H1 (cell line): Measurements from ENCODE around the gene WDR27. TPM values are rescaled to one million over a fixed set of nuclear protein-coding genes. Genes with fewer than 3 reads are reported as not detected.

Source experiments
- ATF3 ChIP-seq: IDR thresholded peaks from 2 replicates; pipeline ENCODE4 v1.6.1; 2011; ENCODE audit warnings: low read depth, mild to moderate bottlenecking, low read length; ENCODE audit not compliant: insufficient read depth
- BRCA1 ChIP-seq: IDR thresholded peaks from 2 replicates; pipeline ENCODE4 v1.6.1; 2012; ENCODE audit warnings: low read depth, low read length, improper control_type of control experiment
- CBX8 ChIP-seq: fragments of 300-800, 300-1000 bp; sonication (generic); IDR thresholded peaks from 2 replicates; pipeline ENCODE4 v1.7.1; 2016; ENCODE audit warnings: low read depth, low read length, borderline replicate concordance
- CREB1 ChIP-seq: IDR thresholded peaks from 2 replicates; pipeline ENCODE4 v1.6.1; 2012; ENCODE audit warnings: inconsistent platforms
- EGR1 ChIP-seq: IDR thresholded peaks from 2 replicates; pipeline ENCODE4 v1.6.1; 2011; ENCODE audit warnings: low read depth, low read length, borderline replicate concordance
- EP300 ChIP-seq, 2 experiments: IDR thresholded peaks; 1 replicate in 1 of 2; 2 replicates in 1 of 2; pipeline ENCODE4 v1.6.1; 2011 to 2012; ENCODE audit warnings: low read depth in 2 of 2, low read length in 2 of 2, mild to moderate bottlenecking in 2 of 2, borderline replicate concordance in 1 of 2, inconsistent platforms in 1 of 2, moderate library complexity in 1 of 2
- FOSL1 ChIP-seq: IDR thresholded peaks from 2 replicates; pipeline ENCODE4 v1.6.1; 2011; ENCODE audit warnings: mild to moderate bottlenecking, low read depth, low read length, moderate library complexity; ENCODE audit not compliant: insufficient read depth
- HDAC2 ChIP-seq, 2 experiments: fragments of 300-600 bp in 1 of 2; sonication (generic) in 1 of 2; IDR thresholded peaks; 2 replicates each; pipeline ENCODE4 v1.6.1; 2011 to 2012; ENCODE audit warnings: low read depth in 2 of 2, low read length in 2 of 2, mild to moderate bottlenecking in 2 of 2, moderate library complexity in 2 of 2, borderline replicate concordance in 1 of 2, inconsistent platforms in 1 of 2
- HDAC6 ChIP-seq: IDR thresholded peaks from one replicate; pipeline ENCODE4 v1.7.1; 2012; ENCODE audit warnings: low read depth, mild to moderate bottlenecking, inconsistent platforms, low read length, moderate library complexity
- JUN ChIP-seq: IDR thresholded peaks from 2 replicates; pipeline ENCODE4 v1.6.1; 2011; ENCODE audit warnings: low read depth, mild to moderate bottlenecking, improper control_type of control experiment, low read length
- NANOG ChIP-seq: IDR thresholded peaks from 2 replicates; pipeline ENCODE4 v1.6.1; 2011; ENCODE audit warnings: low read length, low read depth, mild to moderate bottlenecking, inconsistent platforms; ENCODE audit not compliant: insufficient read depth, poor library complexity, severe bottlenecking
- POLR2A ChIP-seq, 2 experiments: IDR thresholded peaks; 1 replicate in 1 of 2; 2 replicates in 1 of 2; pipeline ENCODE4 v1.6.1; 2011; ENCODE audit warnings: low read depth in 2 of 2, low read length in 2 of 2, mild to moderate bottlenecking in 2 of 2; ENCODE audit errors: control extremely low read depth in 1 of 2
- RNF2 ChIP-seq: fragments of 200-900, 300-1000 bp; sonication (generic); IDR thresholded peaks from 2 replicates; pipeline ENCODE4 v1.7.1; 2016; ENCODE audit warnings: borderline replicate concordance, low read depth, mild to moderate bottlenecking, antibody characterized with exemption, low read length; ENCODE audit not compliant: poor library complexity, severe bottlenecking; ENCODE audit errors: missing control alignments
- SAP30 ChIP-seq: fragments of 300-600 bp; sonication (generic); IDR thresholded peaks from 2 replicates; pipeline ENCODE4 v1.7.1; 2012; ENCODE audit warnings: low read length, moderate library complexity, mild to moderate bottlenecking, inconsistent platforms; ENCODE audit not compliant: insufficient read depth, insufficient replicate concordance
- SIRT6 ChIP-seq: IDR thresholded peaks from one replicate; pipeline ENCODE4 v1.7.1; 2012; ENCODE audit warnings: low read length, inconsistent platforms
- SIX5 ChIP-seq: IDR thresholded peaks from 2 replicates; pipeline ENCODE4 v1.6.1; 2011; ENCODE audit warnings: mild to moderate bottlenecking, low read depth, low read length
- SP1 ChIP-seq: IDR thresholded peaks from 2 replicates; pipeline ENCODE4 v1.6.1; 2011; ENCODE audit warnings: low read depth, low read length
- SP4 ChIP-seq: IDR thresholded peaks from 2 replicates; pipeline ENCODE4 v1.6.1; 2012; ENCODE audit warnings: low read length, inconsistent platforms
- SUZ12 ChIP-seq: fragments of 200-600 bp; sonication (generic); IDR thresholded peaks from 2 replicates; pipeline ENCODE4 v1.6.1; 2012; ENCODE audit warnings: mild to moderate bottlenecking, inconsistent platforms, low read length, moderate library complexity, mixed read lengths
- TBP ChIP-seq: IDR thresholded peaks from 2 replicates; pipeline ENCODE4 v1.6.1; 2011; ENCODE audit warnings: low read depth, low read length, improper control_type of control experiment
- TCF12 ChIP-seq: IDR thresholded peaks from 2 replicates; pipeline ENCODE4 v1.6.1; 2011; ENCODE audit warnings: low read depth, mild to moderate bottlenecking, low read length
- polyA plus RNA-seq, 7 experiments: library from polyadenylated mRNA; depleted of rRNA in 3 of 7; stranded (reverse) in 5 of 7; unstranded in 2 of 7; fragments of >200 nt in 5 of 7; fragments of 200-250 nt in 2 of 7; gene quantifications; 1 replicate in 5 of 7; 2 replicates in 1 of 7; 4 replicates in 1 of 7; pipeline versions ENCODE4 v1.2.1 to v1.2.3, GENCODE V29; 2011 to 2013; ENCODE audit warnings: missing spikeins in 2 of 7, mixed read lengths in 2 of 7
- total RNA-seq: library from RNA; stranded (reverse); fragmentation: NEBNext Ultra II Directional; extraction: Animal tissue kit (Norgen Biotek cat#: 25700); gene quantifications from 2 replicates; pipeline ENCODE4 v1.2.1, GENCODE V29; 2021

Gene WDR27
- total and polyA plus RNA-seq, 2 of the 8 experiments (the other 6 are each of a cell fraction or from before 2014, with no cell fraction given) = 53.6 to 68.6 TPM

GRCh38 chr6:169724494-169725124 is 22.8 kb upstream of the WDR27 start, which contains the start of gene PHF10 (continued):
- TF ChIP-seq SP1 (no peak), SIX5 (no peak), CBX8 (no peak), FOSL1 (no peak), JUN (no peak), HDAC6 (no peak), POLR2A (IDR thresholded peaks at IDR 0.05; ENCODE audit: control extremely low read depth in 1 of 2, low read depth in 2 of 2, low read length in 2 of 2) (peak; percentile 64 to 74), RNF2 (no peak), HDAC2 (IDR thresholded peaks at IDR 0.05; ENCODE audit: borderline replicate concordance in 1 of 2, low read depth in 2 of 2, low read length in 2 of 2) (no peak), NANOG (no peak), TBP (no peak), SP4 (no peak), BRCA1 (no peak), SIRT6 (no peak), CREB1 (peak; percentile 56; the same call in 1 of the 2 replicates), EP300 (IDR thresholded peaks at IDR 0.05; ENCODE audit: borderline replicate concordance in 1 of 2, low read depth in 2 of 2, low read length in 2 of 2) (no peak), TCF12 (no peak), SAP30 (no peak), SUZ12 (no peak), EGR1 (no peak), ATF3 (no peak)
